Epithelial cell of proximal tubule (primary cell): ENCODE data around the gene NCKAP5L. TPM values are rescaled to one million over a fixed set of nuclear protein-coding genes. Genes with fewer than 3 reads are reported as not detected.

Experiments used
- DNase-seq: peaks from one replicate; pipeline ENCODE4 v3.0.0-alpha.2; 2011; ENCODE audit warnings: low read depth
- H3K4me3 ChIP-seq: 2 replicates; pipeline ENCODE4 v1.5.1; 2011; ENCODE audit warnings: low read depth, mild to moderate bottlenecking, low read length
- CTCF ChIP-seq: conservative IDR thresholded peaks from 2 replicates; pipeline ENCODE4 v1.5.1; 2012; ENCODE audit warnings: low read depth, mild to moderate bottlenecking, low read length
- total RNA-seq: library from RNA; depleted of rRNA; stranded (reverse); fragments of >200 nt; gene quantifications from 2 replicates; pipeline ENCODE4 v1.2.3, GENCODE V29; 2015

Gene NCKAP5L
- total RNA-seq, 1 donor from 2014 or later, result 8.4 TPM

GRCh38 chr12:49843876-49844437, 15.7 kb upstream of the NCKAP5L start:
- no peak for DNase-seq
- TF ChIP-seq CTCF, result no peak
- no peak overlapping the region for H3K4me3 ChIP-seq

- TF ChIP-seq CTCF, result no peak
- DNase-seq, result no peak
- H3K4me3 ChIP-seq, result peak overlapping the region; percentile 83
Measured at GRCh38 chr12:49843411-49843810, 15.2 kb upstream of the NCKAP5L start.

GRCh38 chr12:49842519-49843352, 14.5 kb upstream of the NCKAP5L start, which contains the start of gene BCDIN3D:
TSS of gene BCDIN3D (minus strand) at chr12:49843106. CDS start at chr12:49843087, 19 bp downstream.
- peak; percentile 53 for DNase-seq
- TF ChIP-seq CTCF, result no peak
- H3K4me3 ChIP-seq, result peak within 1 kb of the TSS; percentile 83

- H3K4me3 ChIP-seq, result no peak overlapping the region
- no peak for DNase-seq
- TF ChIP-seq CTCF, result peak; percentile 76
Measured at GRCh38 chr12:49838973-49839633, 10.9 kb upstream of the NCKAP5L start.

GRCh38 chr12:49832836-49833421, 4.7 kb upstream of the NCKAP5L start:
- DNase-seq, result peak; percentile 42
- H3K4me3 ChIP-seq, result no peak overlapping the region
- TF ChIP-seq CTCF, result no peak

- TF ChIP-seq CTCF, result no peak
- no peak for DNase-seq
- H3K4me3 ChIP-seq, result no peak overlapping the region
Measured at GRCh38 chr12:49831717-49832116, 3.5 kb upstream of the NCKAP5L start.
